ENCODE results near the gene ATXN1. TPM values are rescaled to one million over a fixed set of nuclear protein-coding genes. Genes with fewer than 3 reads are reported as not detected.

ATXN1 gene
- total RNA-seq, 1 experiment from 2014 or later = 10.4 TPM

- no peak for DNase-seq (ENCODE audit: low read depth)
Measured at GRCh38 chr6:16591396-16592222, 169.7 kb downstream of the ATXN1 start.

- no peak for DNase-seq (ENCODE audit: low read depth)
Measured at GRCh38 chr6:16585805-16586204, 175.5 kb downstream of the ATXN1 start.

- no peak for DNase-seq (ENCODE audit: low read depth)
Measured at GRCh38 chr6:16583144-16583762, 178.0 kb downstream of the ATXN1 start.

GRCh38 chr6:16582446-16583143 lies 178.7 kb downstream of the ATXN1 start:
- DNase-seq (ENCODE audit: low read depth) = no peak

GRCh38 chr6:16578695-16579285 lies 182.5 kb downstream of the ATXN1 start:
- no peak for DNase-seq (ENCODE audit: low read depth)

GRCh38 chr6:16576451-16577368 lies 184.6 kb downstream of the ATXN1 start:
- DNase-seq (ENCODE audit: low read depth) = no peak

GRCh38 chr6:16575655-16576054 lies 185.6 kb downstream of the ATXN1 start:
- DNase-seq (ENCODE audit: low read depth) = no peak

GRCh38 chr6:16572943-16573342 lies 188.3 kb downstream of the ATXN1 start:
- DNase-seq (ENCODE audit: low read depth) = no peak

- DNase-seq (ENCODE audit: low read depth) = no peak
Measured at GRCh38 chr6:16572317-16572716, 188.9 kb downstream of the ATXN1 start.

GRCh38 chr6:16570946-16571345 lies 190.3 kb downstream of the ATXN1 start:
- no peak for DNase-seq (ENCODE audit: low read depth)

- no peak for DNase-seq (ENCODE audit: low read depth)
Measured at GRCh38 chr6:16570221-16570553, 191.1 kb downstream of the ATXN1 start.

- no peak for DNase-seq (ENCODE audit: low read depth)
Measured at GRCh38 chr6:16568128-16568527, 193.1 kb downstream of the ATXN1 start.

- DNase-seq (ENCODE audit: low read depth) = no peak
Measured at GRCh38 chr6:16567071-16567470, 194.2 kb downstream of the ATXN1 start.

- peak; percentile 7 for DNase-seq (ENCODE audit: low read depth)
Measured at GRCh38 chr6:16564436-16564835, 196.8 kb downstream of the ATXN1 start.

GRCh38 chr6:16563628-16564240 lies 197.5 kb downstream of the ATXN1 start:
- DNase-seq (ENCODE audit: low read depth) = no peak

- no peak for DNase-seq (ENCODE audit: low read depth)
Measured at GRCh38 chr6:16562498-16562897, 198.8 kb downstream of the ATXN1 start.

GRCh38 chr6:16559071-16559470 lies 202.2 kb downstream of the ATXN1 start:
- no peak for DNase-seq (ENCODE audit: low read depth)

GRCh38 chr6:16555550-16555949 lies 205.7 kb downstream of the ATXN1 start:
- DNase-seq (ENCODE audit: low read depth) = no peak

- DNase-seq (ENCODE audit: low read depth) = no peak
Measured at GRCh38 chr6:16553531-16553930, 207.7 kb downstream of the ATXN1 start.

GRCh38 chr6:16551466-16551865 lies 209.8 kb downstream of the ATXN1 start:
- DNase-seq (ENCODE audit: low read depth) = no peak

- no peak for DNase-seq (ENCODE audit: low read depth)
Measured at GRCh38 chr6:16548121-16548520, 213.1 kb downstream of the ATXN1 start.

All from HT1080 (cell line).